GM12873 (cell line): ENCODE data around the gene LPGAT1.

Experiments used
- CTCF ChIP-seq: IDR thresholded peaks from 2 replicates; pipeline ENCODE4 v1.5.1; 2012; ENCODE audit warnings: low read depth, mild to moderate bottlenecking, moderate library complexity, low read length, control low read depth; ENCODE audit not compliant: insufficient read depth; ENCODE audit errors: missing control alignments

Gene LPGAT1, protein sequence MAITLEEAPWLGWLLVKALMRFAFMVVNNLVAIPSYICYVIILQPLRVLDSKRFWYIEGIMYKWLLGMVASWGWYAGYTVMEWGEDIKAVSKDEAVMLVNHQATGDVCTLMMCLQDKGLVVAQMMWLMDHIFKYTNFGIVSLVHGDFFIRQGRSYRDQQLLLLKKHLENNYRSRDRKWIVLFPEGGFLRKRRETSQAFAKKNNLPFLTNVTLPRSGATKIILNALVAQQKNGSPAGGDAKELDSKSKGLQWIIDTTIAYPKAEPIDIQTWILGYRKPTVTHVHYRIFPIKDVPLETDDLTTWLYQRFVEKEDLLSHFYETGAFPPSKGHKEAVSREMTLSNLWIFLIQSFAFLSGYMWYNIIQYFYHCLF

DNA sequence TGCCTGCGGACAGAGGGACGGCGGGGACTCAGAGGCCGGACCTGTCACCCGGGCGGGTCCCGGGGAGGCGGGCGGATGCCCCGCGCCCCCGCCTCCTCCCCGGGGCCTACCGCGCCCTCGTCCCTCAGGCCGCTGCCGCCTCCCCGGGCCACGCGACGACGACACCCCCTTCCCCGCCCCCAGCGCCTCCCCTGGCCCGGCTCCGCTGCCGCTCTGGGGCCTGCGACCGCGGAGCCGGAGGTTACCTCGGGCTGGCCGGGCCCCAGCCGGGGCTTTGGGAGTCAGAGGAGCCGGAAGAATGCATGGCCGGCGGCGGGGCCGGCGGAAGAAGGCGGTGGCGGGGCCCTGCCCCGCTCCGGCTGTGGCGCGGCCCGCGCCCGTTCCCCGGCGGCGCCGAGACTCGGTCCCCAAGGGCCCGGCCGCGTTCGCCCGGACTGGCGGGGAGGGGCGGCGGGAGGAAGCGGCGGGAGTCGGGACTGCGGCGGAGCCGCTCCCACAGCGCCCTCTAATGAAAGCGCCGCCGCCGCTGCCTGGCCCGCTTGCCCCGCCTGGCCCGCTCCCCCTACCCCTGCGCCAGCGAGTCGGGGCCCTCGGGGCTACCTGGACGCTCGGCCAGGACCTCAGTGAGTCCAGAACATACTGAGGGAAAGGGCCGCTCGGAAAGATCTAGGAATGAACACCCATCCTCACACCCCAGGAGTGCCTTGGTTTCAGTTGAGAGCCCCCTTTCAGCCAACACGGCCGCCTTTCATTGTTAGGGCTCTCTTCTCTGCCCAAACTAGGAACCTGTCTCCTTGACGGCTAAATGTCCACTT, at the start of gene LPGAT1:
Gene LPGAT1, minus strand, starts transcription at position 436 of the 815 bp plus-strand sequence. CDS start 1,467 bp downstream, outside the sequence.
- peak; percentile 58 for TF ChIP-seq CTCF

DNA sequence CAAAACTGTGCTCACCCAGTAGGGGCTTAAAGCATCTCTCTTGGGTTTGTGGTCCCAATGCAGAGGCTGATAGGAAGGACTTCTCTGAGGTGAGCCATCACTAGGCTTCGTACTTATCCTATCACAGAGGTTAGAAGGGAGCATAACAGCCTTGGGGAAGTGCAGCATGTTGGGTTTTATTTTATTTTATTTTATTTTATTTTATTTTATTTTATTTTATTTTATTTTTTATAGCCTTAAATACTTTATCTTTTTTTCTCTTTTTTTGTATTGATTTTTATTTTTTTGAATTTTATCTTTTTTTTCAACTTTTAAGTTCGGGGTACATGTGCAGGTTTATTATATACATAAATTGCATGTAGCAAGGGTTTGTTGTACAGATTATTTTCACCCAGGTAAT, 48.9 kb upstream of the LPGAT1 start:
- TF ChIP-seq CTCF, result no peak

DNA sequence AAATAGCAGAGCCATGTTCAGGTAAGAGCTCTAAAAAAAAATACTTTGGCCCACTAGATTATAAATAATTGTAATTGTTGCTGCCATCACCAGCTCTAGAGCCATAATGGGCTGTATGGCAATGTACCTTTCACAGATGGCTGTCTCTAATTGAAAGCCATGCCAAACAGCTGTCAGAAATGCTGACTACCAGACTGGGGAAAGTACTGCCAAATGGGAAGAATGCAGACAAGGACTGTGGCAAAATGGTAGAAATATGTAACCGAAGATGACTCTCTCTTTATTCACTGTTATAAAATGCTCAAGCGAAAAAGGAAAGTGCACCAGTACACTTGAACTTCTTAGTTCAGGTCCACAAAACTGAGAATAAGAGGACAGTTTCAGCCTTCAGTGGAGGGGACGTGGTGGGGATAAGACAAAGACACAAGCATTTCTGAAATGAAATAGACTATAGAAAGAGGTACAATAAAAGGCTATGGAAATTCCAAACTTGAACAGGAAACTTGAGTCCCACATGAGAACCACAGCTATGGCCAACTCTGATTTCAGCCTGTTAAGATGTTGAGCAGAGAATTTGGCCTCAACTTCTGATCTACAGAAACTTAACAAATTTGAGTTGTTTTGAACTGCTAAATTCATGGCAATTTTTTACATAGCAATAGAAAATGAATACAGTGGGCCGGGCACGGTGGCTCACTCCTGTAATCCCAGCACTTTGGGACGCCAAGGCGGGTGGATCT, 46.5 kb upstream of the LPGAT1 start:
- no peak for TF ChIP-seq CTCF

DNA sequence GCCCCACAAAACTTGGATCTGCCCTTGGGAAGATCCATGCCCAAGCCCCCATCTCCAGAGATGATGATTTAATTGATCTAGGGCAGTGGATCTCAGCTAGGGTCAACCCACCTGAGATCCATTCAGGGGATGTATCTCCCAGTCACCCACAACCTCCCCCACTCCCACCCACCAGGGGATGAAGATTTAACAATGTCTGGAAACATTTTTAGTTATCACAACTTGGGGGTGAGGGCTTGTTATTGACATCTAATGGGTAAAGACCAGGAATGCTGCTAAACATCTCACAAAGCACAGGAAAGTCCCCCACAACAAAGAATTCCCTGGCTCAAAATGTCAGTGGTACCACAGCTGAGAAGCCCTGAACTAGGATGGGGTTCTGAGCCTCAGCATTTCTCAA, 45.0 kb upstream of the LPGAT1 start:
- no peak for TF ChIP-seq CTCF

DNA sequence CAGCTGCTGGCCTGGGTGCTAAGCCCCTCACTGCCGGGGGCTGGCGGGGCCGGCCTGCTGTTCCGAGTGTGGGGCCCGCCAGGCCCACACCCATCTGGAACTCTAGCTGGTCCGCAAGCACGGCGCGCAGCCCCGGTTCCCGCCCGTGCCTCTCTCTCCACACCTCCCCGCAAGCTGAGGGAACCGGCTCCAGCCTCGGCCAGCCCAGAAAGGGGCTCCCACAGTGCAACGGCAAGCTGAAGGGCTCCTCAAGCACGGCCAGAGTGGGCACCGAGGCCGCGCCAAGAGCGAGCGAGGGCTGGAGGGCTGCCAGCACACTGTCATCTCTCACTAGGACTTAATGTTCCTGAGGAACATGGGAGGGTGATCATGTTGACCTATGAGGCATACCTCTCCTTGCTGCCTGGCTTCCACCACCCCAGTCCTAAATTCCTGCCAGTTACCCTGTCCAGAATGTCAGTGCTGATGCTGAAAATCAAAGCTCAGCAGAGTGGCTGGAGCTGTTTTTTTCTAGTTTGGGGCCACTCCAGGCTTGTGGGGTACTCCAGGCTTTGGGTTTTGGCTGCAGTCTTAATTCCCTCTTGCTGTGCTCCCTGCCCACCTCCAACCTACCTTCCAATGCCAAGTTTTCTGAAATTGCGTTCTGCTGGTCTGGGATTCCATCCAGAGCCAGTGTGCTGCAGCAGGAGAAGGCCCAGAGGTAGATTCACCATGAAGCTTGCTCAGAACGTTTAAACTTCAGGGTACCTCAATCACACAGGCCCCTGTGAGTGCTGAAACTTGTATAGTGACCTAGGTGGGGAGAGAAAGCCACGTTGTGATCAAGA, 44.2 kb upstream of the LPGAT1 start:
- no peak for TF ChIP-seq CTCF

- no peak for TF ChIP-seq CTCF
These were observed 39.6 kb upstream of the LPGAT1 start for GRCh38 chr1:211870156-211870555.
